GM18951 (cell line): ENCODE measurements around the gene JUN.

Experiments used
- POLR2A ChIP-seq: IDR thresholded peaks from 4 replicates; pipeline ENCODE4 v1.6.1; 2011; ENCODE audit warnings: mild to moderate bottlenecking; ENCODE audit not compliant: insufficient read length, insufficient read depth; ENCODE audit errors: extremely low read depth
- in situ Hi-C: fragments of 300-500 bp; cut with MboI; formaldehyde crosslinking; loops from one replicate; pipeline ENCODE4 v1.12.0; 2022; ENCODE audit warnings: low sequenced_read_pairs, mixed read lengths, inconsistent platforms; ENCODE audit not compliant: unreplicated experiment

The JUN gene

GRCh38 chr1:58753431-58753866 is 30.4 kb downstream of the JUN start:
- in situ Hi-C loops = no loop called here
- TF ChIP-seq POLR2A = no peak

- TF ChIP-seq POLR2A = no peak
- in situ Hi-C loops = loop anchor here (10.0 kb wide), 1 partner anchor 955 kb away; no protein-coding TSS in a partner anchor
These were observed 34.2 kb downstream of the JUN start for GRCh38 chr1:58749646-58750045.

GRCh38 chr1:58748666-58749065 is 35.2 kb downstream of the JUN start:
- no peak for TF ChIP-seq POLR2A
- in situ Hi-C loops = loop anchor here (10.0 kb wide), 1 partner anchor 956 kb away; no protein-coding TSS in a partner anchor

GRCh38 chr1:58746757-58747156 is 37.1 kb downstream of the JUN start:
- no peak for TF ChIP-seq POLR2A
- in situ Hi-C loops = loop anchor here (10.0 kb wide), 1 partner anchor 958 kb away; no protein-coding TSS in a partner anchor

GRCh38 chr1:58746182-58746581 is 37.7 kb downstream of the JUN start:
- in situ Hi-C loops = loop anchor here (10.0 kb wide), 1 partner anchor 959 kb away; no protein-coding TSS in a partner anchor
- TF ChIP-seq POLR2A = no peak

- no peak for TF ChIP-seq POLR2A
- in situ Hi-C loops = loop anchor here (10.0 kb wide), 1 partner anchor 959 kb away; no protein-coding TSS in a partner anchor
These were observed 38.2 kb downstream of the JUN start for GRCh38 chr1:58745666-58746065.

GRCh38 chr1:58745117-58745516 is 38.7 kb downstream of the JUN start:
- in situ Hi-C loops = loop anchor here (10.0 kb wide), 1 partner anchor 960 kb away; no protein-coding TSS in a partner anchor
- TF ChIP-seq POLR2A = no peak

GRCh38 chr1:58741678-58742553 is 41.9 kb downstream of the JUN start:
- in situ Hi-C loops = loop anchor here (10.0 kb wide), 1 partner anchor 963 kb away; no protein-coding TSS in a partner anchor

GRCh38 chr1:58739856-58740466 is 43.9 kb downstream of the JUN start:
- in situ Hi-C loops = loop anchor here (10.0 kb wide), 1 partner anchor 965 kb away; no protein-coding TSS in a partner anchor
- no peak for TF ChIP-seq POLR2A

More at GRCh38 chr1:58741678-58742553, 41.9 kb downstream of the JUN start:
- TF ChIP-seq POLR2A = no peak

GRCh38 chr1:58738876-58739275 is 45.0 kb downstream of the JUN start:
- no peak for TF ChIP-seq POLR2A
- in situ Hi-C loops = no loop called here

- no peak for TF ChIP-seq POLR2A
- in situ Hi-C loops = no loop called here
These were observed 48.3 kb downstream of the JUN start for GRCh38 chr1:58735586-58735985.

- TF ChIP-seq POLR2A = no peak
- in situ Hi-C loops = no loop called here
These were observed 49.2 kb downstream of the JUN start for GRCh38 chr1:58734630-58735029.

GRCh38 chr1:58732087-58732775 is 51.6 kb downstream of the JUN start:
- in situ Hi-C loops = no loop called here

More at GRCh38 chr1:58732087-58732775, 51.6 kb downstream of the JUN start:
- no peak for TF ChIP-seq POLR2A
